ENCODE data around the gene AHRR. TPM values are rescaled to one million over a fixed set of nuclear protein-coding genes. Genes with fewer than 3 reads are reported as not detected.

Gene AHRR
- total RNA-seq, 1 experiment from 2014 or later: 2.2 TPM

DNA sequence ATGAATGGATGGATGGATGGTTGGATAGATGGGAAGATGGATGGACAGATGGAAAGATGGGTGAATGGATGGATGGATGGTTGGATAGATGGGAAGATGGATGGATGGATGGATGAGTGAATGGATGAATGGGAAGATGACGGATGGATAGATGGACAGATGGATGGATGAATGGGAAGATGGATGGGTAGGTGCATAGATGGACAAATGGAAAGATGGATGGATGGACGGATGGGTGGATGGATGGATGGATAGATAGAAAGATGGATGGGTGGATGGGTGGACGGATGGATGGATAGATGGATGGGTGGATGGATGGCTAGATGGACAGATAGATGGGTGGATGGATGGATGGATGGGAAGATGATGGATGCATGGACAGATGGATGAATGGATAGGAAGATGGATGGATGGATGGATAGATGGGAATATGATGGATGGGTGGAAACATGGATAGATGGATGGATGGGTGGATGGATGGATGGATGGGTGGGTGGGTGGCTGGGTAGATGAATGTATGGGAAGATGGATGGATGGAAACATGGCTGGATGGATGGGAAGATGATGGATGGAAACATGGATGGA, 105.0 kb downstream of the AHRR start:
- H4K20me1 ChIP-seq (ENCODE audit: control insufficient read depth, insufficient read depth, insufficient read length): no peaks in the 10 kb centered on the region
- no peaks in the 10 kb centered on the region for H3K79me2 ChIP-seq (ENCODE audit: insufficient read depth, low read length)
- H4K8ac ChIP-seq (replicated peaks; ENCODE audit: insufficient read length, low read depth, low read length): no peak overlapping the region
- no peak overlapping the region for H3K4me2 ChIP-seq (ENCODE audit: insufficient read depth, insufficient read length, low read length)
- H3K27ac ChIP-seq (ENCODE audit: insufficient read length, low read depth, low read length): no peak overlapping the region
- Mint-ChIP-seq H3K36me3 (ENCODE audit: insufficient read depth in 1 of 3, low read depth in 3 of 3) (peaks cover 0 to 4% (median 0%) of the 10 kb centered on the region in 3 experiments; a peak in 3 of 7 replicates), H3K27ac (no peak overlapping the region), H3K27me3 (ENCODE audit: low read depth) (peaks cover 6% of the 10 kb centered on the region), H3K9me3 (peaks cover 6 to 8% of the 10 kb centered on the region in 2 experiments; a peak in 2 of 5 replicates), H3K4me1 (peaks cover 3 to 7% of the 10 kb centered on the region in 2 experiments; a peak in 3 of 4 replicates), H3K4me3 (no peak overlapping the region)
- no peak overlapping the region for H4K5ac ChIP-seq (ENCODE audit: insufficient read length, low read depth, low read length)
- H2BK120ac ChIP-seq (ENCODE audit: low read depth, low read length, poor library complexity, severe bottlenecking): no peak overlapping the region
- no peak overlapping the region for H2BK20ac ChIP-seq (ENCODE audit: low read depth, low read length, poor library complexity, severe bottlenecking)
- H3K23ac ChIP-seq (ENCODE audit: insufficient read length, low read depth, low read length): no peak overlapping the region
- H3K27me3 ChIP-seq (ENCODE audit: insufficient read depth, low read length): no peaks in the 10 kb centered on the region
- no peak overlapping the region for H2BK12ac ChIP-seq (ENCODE audit: insufficient read length, low read depth, low read length)
- no peak overlapping the region for H3K56ac ChIP-seq (ENCODE audit: insufficient read length, low read depth, low read length)
- TF ChIP-seq, protein P1, sequence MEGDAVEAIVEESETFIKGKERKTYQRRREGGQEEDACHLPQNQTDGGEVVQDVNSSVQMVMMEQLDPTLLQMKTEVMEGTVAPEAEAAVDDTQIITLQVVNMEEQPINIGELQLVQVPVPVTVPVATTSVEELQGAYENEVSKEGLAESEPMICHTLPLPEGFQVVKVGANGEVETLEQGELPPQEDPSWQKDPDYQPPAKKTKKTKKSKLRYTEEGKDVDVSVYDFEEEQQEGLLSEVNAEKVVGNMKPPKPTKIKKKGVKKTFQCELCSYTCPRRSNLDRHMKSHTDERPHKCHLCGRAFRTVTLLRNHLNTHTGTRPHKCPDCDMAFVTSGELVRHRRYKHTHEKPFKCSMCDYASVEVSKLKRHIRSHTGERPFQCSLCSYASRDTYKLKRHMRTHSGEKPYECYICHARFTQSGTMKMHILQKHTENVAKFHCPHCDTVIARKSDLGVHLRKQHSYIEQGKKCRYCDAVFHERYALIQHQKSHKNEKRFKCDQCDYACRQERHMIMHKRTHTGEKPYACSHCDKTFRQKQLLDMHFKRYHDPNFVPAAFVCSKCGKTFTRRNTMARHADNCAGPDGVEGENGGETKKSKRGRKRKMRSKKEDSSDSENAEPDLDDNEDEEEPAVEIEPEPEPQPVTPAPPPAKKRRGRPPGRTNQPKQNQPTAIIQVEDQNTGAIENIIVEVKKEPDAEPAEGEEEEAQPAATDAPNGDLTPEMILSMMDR (conservative IDR thresholded peaks at IDR 0.05): no peak
- H2BK15ac ChIP-seq (ENCODE audit: low read depth, low read length): no peak overlapping the region
- H3K79me1 ChIP-seq (ENCODE audit: insufficient read depth, low read depth, low read length, poor library complexity, severe bottlenecking): no peaks in the 10 kb centered on the region
- DNase-seq: no peak
- no peak overlapping the region for H4K91ac ChIP-seq (ENCODE audit: insufficient read length, low read depth, low read length)
- no peaks in the 10 kb centered on the region for H3K23me2 ChIP-seq (ENCODE audit: insufficient read length, low read depth, low read length, poor library complexity, severe bottlenecking)
- no peaks in the 10 kb centered on the region for H3K9me3 ChIP-seq (ENCODE audit: control insufficient read depth, low read depth, low read length)
- H3K4ac ChIP-seq (ENCODE audit: low read depth, low read length): no peak overlapping the region
- H3T11ph ChIP-seq (ENCODE audit: low read length): no peak overlapping the region
- H3K18ac ChIP-seq (ENCODE audit: insufficient read length, low read depth, low read length): no peak overlapping the region
- WGBS (ENCODE audit: extremely low coverage, insufficient read length, low lambda C conversion rate): 100% methylated on average over 1 of the region's 3 CpGs
- no peak overlapping the region for H2BK5ac ChIP-seq (ENCODE audit: insufficient read length, low read length)
- no peak overlapping the region for H3K9ac ChIP-seq (ENCODE audit: extremely low read depth, insufficient read length, low read length)
- no peak overlapping the region for H2AFZ ChIP-seq (ENCODE audit: low read length)
- H3K4me1 ChIP-seq (ENCODE audit: insufficient read depth, low read length): no peaks in the 10 kb centered on the region
- H3K14ac ChIP-seq (ENCODE audit: insufficient read depth, low read length): no peak overlapping the region
- no peak overlapping the region for H2AK5ac ChIP-seq (ENCODE audit: insufficient read length, low read length)
